Natural killer cell (primary cell): ENCODE results near the gene SNUPN. TPM values are rescaled to one million over a fixed set of nuclear protein-coding genes. Genes with fewer than 3 reads are reported as not detected.

ENCODE experiments used
- ATAC-seq, 3 donors: fragments of 150-1000 bp in 2 of 3; fragments of 200-7000 bp in 1 of 3; cut with Tn5 transposase; 1 replicate in 1 of 3; 2 replicates in 2 of 3; pipeline ENCODE4 v1.10.0; 2021; ENCODE audit warnings: mild to moderate bottlenecking in 2 of 3, moderate library complexity in 2 of 3
- DNase-seq, 2 donors: peaks; one replicate each; pipeline versions ENCODE4 v3.0.0 to v3.0.0-alpha.2; 2013 to 2021; ENCODE audit warnings: mixed read lengths in 1 of 2
- H3K27ac ChIP-seq: one replicate; pipeline ENCODE4 v1.5.1; 2013; ENCODE audit warnings: mild to moderate bottlenecking, low read length
- H3K27me3 ChIP-seq: one replicate; pipeline ENCODE4 v1.6.1; 2013; ENCODE audit warnings: low read length; ENCODE audit not compliant: control insufficient read depth, insufficient read depth
- H3K36me3 ChIP-seq: one replicate; pipeline ENCODE4 v1.6.1; 2013; ENCODE audit warnings: low read length; ENCODE audit not compliant: control insufficient read depth, insufficient read depth
- H3K4me1 ChIP-seq: one replicate; pipeline ENCODE4 v1.6.1; 2013; ENCODE audit warnings: low read length; ENCODE audit not compliant: control insufficient read depth, insufficient read depth
- H3K4me3 ChIP-seq: one replicate; pipeline ENCODE4 v1.5.1; 2013; ENCODE audit warnings: low read length
- H3K9me3 ChIP-seq: one replicate; pipeline ENCODE4 v1.6.1; 2013; ENCODE audit warnings: low read length; ENCODE audit not compliant: control insufficient read depth, insufficient read depth
- H3K27ac Mint-ChIP-seq, 2 donors: one replicate each; pipeline ENCODE4 v1.8.0; 2022; ENCODE audit warnings: mild to moderate bottlenecking in 2 of 2, mixed read lengths in 2 of 2, moderate library complexity in 1 of 2
- H3K27me3 Mint-ChIP-seq, 2 donors: one replicate each; pipeline ENCODE4 v1.8.0; 2022; ENCODE audit warnings: low read depth in 2 of 2, mixed read lengths in 2 of 2
- H3K36me3 Mint-ChIP-seq: one replicate; pipeline ENCODE4 v1.8.0; 2022; ENCODE audit warnings: mixed read lengths
- H3K4me1 Mint-ChIP-seq, 2 donors: one replicate each; pipeline ENCODE4 v1.8.0; 2022; ENCODE audit warnings: mixed read lengths in 2 of 2
- H3K4me3 Mint-ChIP-seq: one replicate; pipeline ENCODE4 v1.8.0; 2022; ENCODE audit warnings: mild to moderate bottlenecking, moderate library complexity, mixed read lengths
- H3K9me3 Mint-ChIP-seq, 2 donors: one replicate each; pipeline ENCODE4 v1.8.0; 2022; ENCODE audit warnings: mixed read lengths in 2 of 2
- WGBS: methylation state at CpG from one replicate; pipeline ENCODE4 v1.1.7; 2013; ENCODE audit warnings: missing lambda C conversion rate; ENCODE audit not compliant: insufficient coverage; 5-methylcytosine and 5-hydroxymethylcytosine counted together
- intact Hi-C: fragments of 100-400 bp; cut with micrococcal nuclease; formaldehyde crosslinking; loops from one replicate; pipeline ENCODE4 v1.14.2; 2022
- total RNA-seq, 4 donors: library from RNA; stranded (reverse); fragments of 120-200 nt in 1 of 4; gene quantifications; one replicate each; pipeline versions ENCODE4 v1.2.3 to v1.2.4, GENCODE V29; 2013 to 2022
- TF ChIP-seq, protein P1 (sequence below): fragments of 200-600 bp; IDR thresholded peaks from one replicate; pipeline ENCODE4 v1.8.0; 2022; ENCODE audit warnings: antibody characterized with exemption

Gene SNUPN
- total RNA-seq, 3 donors from 2014 or later (not counting 1 experiment from before 2014, with no cell fraction given) = 13.8 to 20.7 (median 14.8) TPM

DNA sequence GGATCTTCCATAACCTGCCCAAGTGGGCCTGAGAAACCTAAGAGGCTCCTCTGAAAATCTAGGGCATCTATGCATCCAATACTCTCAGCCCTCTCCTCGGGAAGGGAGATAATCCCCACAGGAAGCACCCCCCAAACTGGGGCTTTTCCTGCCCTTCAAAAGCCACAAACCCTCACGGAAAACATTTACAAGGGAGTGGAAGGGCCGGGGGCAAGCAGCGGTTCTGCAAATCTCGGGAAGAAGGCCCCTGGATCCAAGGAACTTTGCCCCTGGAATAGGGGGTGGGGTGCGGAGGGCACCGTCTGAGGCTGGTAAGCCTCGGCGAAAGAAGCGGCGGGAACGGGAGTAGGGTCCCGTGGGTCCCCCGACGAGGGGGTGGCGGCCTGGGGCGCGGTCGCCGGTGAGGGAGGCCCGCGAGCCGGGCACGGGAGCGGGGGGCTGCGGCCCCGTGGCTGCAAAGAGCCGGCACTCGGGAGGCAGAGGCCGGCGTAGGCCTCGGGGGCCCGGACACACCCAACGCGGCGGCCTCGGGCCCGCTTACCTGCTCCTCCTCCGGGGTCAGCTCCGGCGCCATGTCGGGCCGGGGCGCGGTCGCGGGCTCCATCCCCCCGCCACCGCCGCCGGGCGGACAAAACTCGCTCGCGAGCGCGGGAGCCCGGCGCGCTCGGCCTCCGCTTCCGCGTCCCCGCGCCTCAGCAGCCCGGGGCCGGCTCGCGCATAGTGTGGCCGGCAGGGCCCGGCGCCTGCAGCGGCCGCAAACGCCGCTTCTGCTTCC is 47.2 kb downstream of the SNUPN start:
- DNase-seq = peak; percentile 50 to 64

DNA sequence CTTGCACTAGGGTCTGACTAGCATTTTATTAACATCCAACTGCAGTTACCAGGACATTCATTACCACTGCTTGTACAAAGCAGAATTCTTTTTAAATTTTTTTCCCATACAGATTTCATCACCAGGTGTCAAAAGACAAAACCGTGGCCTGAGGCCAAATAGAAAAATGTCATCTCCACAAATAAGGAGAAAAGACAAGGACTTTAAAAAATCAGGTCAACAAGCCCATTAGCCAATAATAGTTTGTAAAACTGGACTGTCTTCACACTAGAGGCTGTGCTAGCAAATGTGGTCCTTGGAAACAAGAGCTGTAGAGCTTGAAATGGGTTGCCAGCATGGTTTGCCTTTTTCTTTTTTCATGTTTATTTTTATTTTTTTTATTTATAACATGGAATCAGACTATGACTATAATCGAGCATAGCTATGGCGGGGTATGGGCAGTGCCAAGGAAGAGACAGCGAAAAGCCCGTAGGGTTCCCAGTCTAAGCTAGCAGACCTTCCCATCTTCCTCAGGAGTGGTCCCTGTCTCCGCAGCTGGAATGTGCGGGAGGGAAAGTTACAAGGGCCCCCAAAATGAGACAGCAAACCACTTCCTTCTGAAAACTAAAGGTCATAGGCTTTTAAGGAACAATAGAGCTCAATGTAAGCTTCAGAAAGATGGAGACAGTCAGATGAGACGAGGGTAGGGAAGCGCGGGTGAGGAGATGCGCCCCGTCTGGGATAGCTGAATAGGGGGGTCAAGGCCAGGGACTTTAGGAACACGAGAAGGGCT is 47.9 kb downstream of the SNUPN start:
- Histone ChIP-seq H3K27me3 (no peaks in the 10 kb centered on the region), H3K27ac (peak overlapping the region; percentile 64), H3K9me3 (no peaks in the 10 kb centered on the region), H3K36me3 (no peaks in the 10 kb centered on the region), H3K4me1 (peaks cover 18% of the 10 kb centered on the region), H3K4me3 (peak overlapping the region; percentile 83)
- Mint-ChIP-seq H3K36me3 (no peaks in the 10 kb centered on the region), H3K4me1 (peaks cover 38% of the 10 kb centered on the region in 2 donors), H3K4me3 (peak overlapping the region; percentile 89), H3K27ac (peak overlapping the region; percentile 75 to 92), H3K27me3 (no peaks in the 10 kb centered on the region), H3K9me3 (no peaks in the 10 kb centered on the region)
- TF ChIP-seq, protein P1, sequence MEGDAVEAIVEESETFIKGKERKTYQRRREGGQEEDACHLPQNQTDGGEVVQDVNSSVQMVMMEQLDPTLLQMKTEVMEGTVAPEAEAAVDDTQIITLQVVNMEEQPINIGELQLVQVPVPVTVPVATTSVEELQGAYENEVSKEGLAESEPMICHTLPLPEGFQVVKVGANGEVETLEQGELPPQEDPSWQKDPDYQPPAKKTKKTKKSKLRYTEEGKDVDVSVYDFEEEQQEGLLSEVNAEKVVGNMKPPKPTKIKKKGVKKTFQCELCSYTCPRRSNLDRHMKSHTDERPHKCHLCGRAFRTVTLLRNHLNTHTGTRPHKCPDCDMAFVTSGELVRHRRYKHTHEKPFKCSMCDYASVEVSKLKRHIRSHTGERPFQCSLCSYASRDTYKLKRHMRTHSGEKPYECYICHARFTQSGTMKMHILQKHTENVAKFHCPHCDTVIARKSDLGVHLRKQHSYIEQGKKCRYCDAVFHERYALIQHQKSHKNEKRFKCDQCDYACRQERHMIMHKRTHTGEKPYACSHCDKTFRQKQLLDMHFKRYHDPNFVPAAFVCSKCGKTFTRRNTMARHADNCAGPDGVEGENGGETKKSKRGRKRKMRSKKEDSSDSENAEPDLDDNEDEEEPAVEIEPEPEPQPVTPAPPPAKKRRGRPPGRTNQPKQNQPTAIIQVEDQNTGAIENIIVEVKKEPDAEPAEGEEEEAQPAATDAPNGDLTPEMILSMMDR = no peak
- ATAC-seq (no peak), DNase-seq (peak in 1 of 2 donors; percentile 26)
- intact Hi-C loops = loop anchor here (10.0 kb wide), 1 partner anchor 47 kb away; the partner anchor contains the start of gene SNUPN
- WGBS = 18% methylated on average over 11 of the region's 13 CpGs

More for the DNA sequence above, 47.2 kb downstream of the SNUPN start:
- no peaks in the 10 kb centered on the region for H3K27me3 Mint-ChIP-seq
- peak overlapping the region; percentile 95 for H3K4me3 Mint-ChIP-seq
- peaks cover 31 to 32% of the 10 kb centered on the region in 2 donors for H3K4me1 Mint-ChIP-seq
- peak overlapping the region; percentile 83 for H3K4me3 ChIP-seq
- no peaks in the 10 kb centered on the region for H3K27me3 ChIP-seq
- H3K36me3 ChIP-seq = no peaks in the 10 kb centered on the region
- peak overlapping the region; percentile 64 for H3K27ac ChIP-seq
- H3K9me3 Mint-ChIP-seq = no peaks in the 10 kb centered on the region
- no peaks in the 10 kb centered on the region for H3K36me3 Mint-ChIP-seq
- WGBS = under 1% methylated on average over 77 of the region's 77 CpGs
- peak overlapping the region; percentile 75 to 92 for H3K27ac Mint-ChIP-seq
- H3K9me3 ChIP-seq = no peaks in the 10 kb centered on the region
- H3K4me1 ChIP-seq = peaks cover 18% of the 10 kb centered on the region
- peak; percentile 61 to 70 (median 68) for ATAC-seq
- intact Hi-C loops = loop anchor here (10.0 kb wide), 1 partner anchor 46 kb away; the partner anchor contains the start of gene SNUPN
- TF ChIP-seq, protein P1 = no peak

DNA sequence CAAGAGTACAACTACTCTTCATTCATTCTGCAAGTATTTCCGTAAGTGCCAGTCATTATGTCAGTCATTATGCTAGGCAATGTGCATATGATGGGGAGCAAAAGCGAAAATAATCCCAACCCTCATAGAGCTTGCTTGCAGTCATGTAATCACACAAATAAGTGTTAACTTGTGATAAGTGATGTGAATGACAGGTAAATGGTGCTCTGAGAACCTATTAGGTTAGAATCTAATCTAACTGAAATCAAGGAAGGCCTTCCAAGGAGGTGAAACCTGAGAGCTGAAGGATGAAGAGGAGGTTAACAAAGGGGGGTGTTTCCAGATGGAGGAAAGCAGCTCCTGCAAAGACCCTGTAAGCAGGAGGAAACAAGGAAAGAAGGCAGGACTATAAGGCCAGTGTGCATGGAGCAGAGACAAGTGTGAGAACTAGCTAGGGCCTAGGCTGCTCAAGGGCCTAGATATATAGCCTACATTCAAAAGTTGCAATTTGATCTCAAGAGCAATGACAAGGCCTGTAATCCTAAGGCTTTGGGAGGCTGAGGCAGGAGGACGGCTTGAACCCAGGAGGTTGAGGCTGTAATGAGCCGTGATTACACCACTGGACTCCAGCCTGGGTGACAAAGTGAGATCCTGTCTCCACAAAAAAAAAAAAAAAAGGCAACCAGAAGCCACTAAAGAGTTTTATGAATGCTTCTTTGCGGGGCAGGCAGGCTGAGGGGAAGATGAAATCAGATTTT is 51.7 kb downstream of the SNUPN start:
- no peak overlapping the region for H3K4me3 ChIP-seq
- peaks cover 32 to 40% of the 10 kb centered on the region in 2 donors for H3K4me1 Mint-ChIP-seq
- TF ChIP-seq, protein P1 = no peak
- DNase-seq = no peak
- peak overlapping the region; percentile 32 to 47 for H3K27ac Mint-ChIP-seq
- no peaks in the 10 kb centered on the region for H3K36me3 ChIP-seq
- no peaks in the 10 kb centered on the region for H3K27me3 ChIP-seq
- WGBS = 99% methylated on average over 5 of the region's 5 CpGs
- no peak overlapping the region for H3K27ac ChIP-seq
- no peak overlapping the region for H3K4me3 Mint-ChIP-seq
- H3K36me3 Mint-ChIP-seq = no peaks in the 10 kb centered on the region
- ATAC-seq = no peak
- intact Hi-C loops = loop anchor here (10.0 kb wide), 1 partner anchor 51 kb away; the partner anchor contains the start of gene SNUPN
- no peaks in the 10 kb centered on the region for H3K27me3 Mint-ChIP-seq
- H3K9me3 Mint-ChIP-seq = no peaks in the 10 kb centered on the region
- no peaks in the 10 kb centered on the region for H3K9me3 ChIP-seq
- H3K4me1 ChIP-seq = peaks cover 11% of the 10 kb centered on the region
